Liver (tissue), 9 donors: ENCODE results near the gene LIPM. TPM values are rescaled to one million over a fixed set of nuclear protein-coding genes. Genes with fewer than 3 reads are reported as not detected.

ENCODE experiments used
- DNase-seq: peaks from one replicate; pipeline ENCODE4 v3.0.0-alpha.2; 2017; ENCODE audit warnings: low spot score
- H3K27ac ChIP-seq, 2 donors: one replicate each; pipeline ENCODE4 v1.7.0; 2013; ENCODE audit warnings: inconsistent platforms in 2 of 2, low read length in 2 of 2, control low read depth in 1 of 2, low read depth in 1 of 2, mild to moderate bottlenecking in 1 of 2
- H3K27me3 ChIP-seq, 4 donors: one replicate each; pipeline versions ENCODE4 v1.6.1 to v1.7.0; 2013; ENCODE audit warnings: low read length in 3 of 4, inconsistent platforms in 1 of 4, mild to moderate bottlenecking in 1 of 4, moderate library complexity in 1 of 4; ENCODE audit not compliant: control insufficient read depth in 4 of 4, insufficient read depth in 4 of 4
- H3K36me3 ChIP-seq, 4 donors: one replicate each; pipeline versions ENCODE4 v1.6.1 to v1.7.0; 2013; ENCODE audit warnings: low read length in 3 of 4, mild to moderate bottlenecking in 3 of 4, low read depth in 1 of 4, moderate library complexity in 1 of 4; ENCODE audit not compliant: control insufficient read depth in 4 of 4, insufficient read depth in 3 of 4
- H3K4me1 ChIP-seq, 4 donors: one replicate each; pipeline versions ENCODE4 v1.6.1 to v1.7.0; 2013; ENCODE audit warnings: low read length in 3 of 4, mild to moderate bottlenecking in 3 of 4, moderate library complexity in 1 of 4; ENCODE audit not compliant: control insufficient read depth in 4 of 4, insufficient read depth in 4 of 4
- H3K4me3 ChIP-seq, 3 donors: one replicate each; pipeline versions ENCODE4 v1.6.1 to v1.7.0; 2013; ENCODE audit warnings: low read length in 3 of 3, control low read depth in 1 of 3, low read depth in 1 of 3, mild to moderate bottlenecking in 1 of 3
- H3K9ac ChIP-seq, 2 donors: one replicate each; pipeline ENCODE4 v1.7.0; 2013; ENCODE audit warnings: low read length in 2 of 2, mild to moderate bottlenecking in 2 of 2, moderate library complexity in 2 of 2, control low read depth in 1 of 2, low read depth in 1 of 2
- H3K9me3 ChIP-seq, 4 donors: one replicate each; pipeline versions ENCODE4 v1.6.1 to v1.7.0; 2013; ENCODE audit warnings: low read length in 3 of 4; ENCODE audit not compliant: control insufficient read depth in 4 of 4
- EGR1 ChIP-seq, 2 donors: IDR thresholded peaks; 2 replicates each; pipeline ENCODE4 v1.6.1; 2016 to 2018; ENCODE audit warnings: antibody characterized with exemption in 2 of 2, low read depth in 2 of 2
- FOXA1 ChIP-seq: IDR thresholded peaks from 2 replicates; pipeline ENCODE4 v1.6.1; 2016; ENCODE audit warnings: antibody characterized with exemption
- FOXA2 ChIP-seq: IDR thresholded peaks from 2 replicates; pipeline ENCODE4 v1.6.1; 2016; ENCODE audit warnings: antibody characterized with exemption
- GABPA ChIP-seq, 2 donors: IDR thresholded peaks in 1 of 2; conservative IDR thresholded peaks in 1 of 2; 2 replicates each; pipeline ENCODE4 v1.6.1; 2016; ENCODE audit warnings: antibody characterized with exemption in 2 of 2, mild to moderate bottlenecking in 1 of 2, moderate library complexity in 1 of 2
- HNF4A ChIP-seq, 2 donors: conservative IDR thresholded peaks; 2 replicates each; pipeline ENCODE4 v1.6.1; 2016; ENCODE audit warnings: antibody characterized with exemption in 2 of 2, mild to moderate bottlenecking in 2 of 2
- HNF4G ChIP-seq: IDR thresholded peaks from 2 replicates; pipeline ENCODE4 v1.6.1; 2016; ENCODE audit warnings: antibody characterized with exemption
- JUND ChIP-seq, 2 donors: IDR thresholded peaks; 2 replicates each; pipeline ENCODE4 v1.6.1; 2016; ENCODE audit warnings: antibody characterized with exemption in 2 of 2
- NR2F2 ChIP-seq: IDR thresholded peaks from 2 replicates; pipeline ENCODE4 v1.6.1; 2016; ENCODE audit warnings: antibody characterized with exemption
- RAD21 ChIP-seq, 2 donors: IDR thresholded peaks; 2 replicates each; pipeline ENCODE4 v1.6.1; 2016; ENCODE audit warnings: antibody characterized with exemption in 2 of 2, mild to moderate bottlenecking in 2 of 2
- RXRA ChIP-seq, 2 donors: IDR thresholded peaks; 2 replicates each; pipeline ENCODE4 v1.6.1; 2017 to 2018; ENCODE audit warnings: antibody characterized with exemption in 2 of 2, mild to moderate bottlenecking in 1 of 2
- SP1 ChIP-seq: IDR thresholded peaks from 2 replicates; pipeline ENCODE4 v1.6.1; 2018; ENCODE audit warnings: antibody characterized with exemption, mild to moderate bottlenecking
- TAF1 ChIP-seq: conservative IDR thresholded peaks from 2 replicates; pipeline ENCODE4 v1.6.1; 2016; ENCODE audit warnings: antibody characterized with exemption, mild to moderate bottlenecking
- YY1 ChIP-seq: IDR thresholded peaks from 2 replicates; pipeline ENCODE4 v1.6.1; 2016; ENCODE audit warnings: antibody characterized with exemption, mild to moderate bottlenecking
- whole genome bisulfite sequencing: extraction: QIAGEN DNeasy Blood & Tissue Kit; methylation state at CpG from one replicate; pipeline ENCODE4 v1.1.7; 2013; 5-methylcytosine and 5-hydroxymethylcytosine counted together
- polyA plus RNA-seq, 2 donors: library from polyadenylated mRNA; stranded (reverse) in 1 of 2; unstranded in 1 of 2; fragments of 200-250 nt in 1 of 2; fragments of >200 nt in 1 of 2; fragmentation: Nextera tagmentation in 1 of 2; extraction: Ambion mirVana in 1 of 2; gene quantifications; one replicate each; pipeline versions ENCODE4 v1.2.1 to v1.2.3, GENCODE V29; 2013 to 2015
- total RNA-seq, 2 donors: library from RNA; depleted of rRNA; stranded (reverse); fragments of >200 nt; gene quantifications; one replicate each; pipeline ENCODE4 v1.2.3, GENCODE V29; 2014
- TF ChIP-seq, protein P1 (sequence below): fragments of 150-350 bp; IDR thresholded peaks from 2 replicates; pipeline ENCODE4 v1.5.1; 2017; ENCODE audit warnings: improper control_type of control experiment, low read depth, low read length; ENCODE audit not compliant: missing input control
- TF ChIP-seq, protein P2 (sequence below): IDR thresholded peaks from 2 replicates; pipeline ENCODE4 v1.6.1; 2016; ENCODE audit warnings: antibody characterized with exemption
- TF ChIP-seq, protein P3 (sequence below): IDR thresholded peaks from 2 replicates; pipeline ENCODE4 v1.6.1; 2016; ENCODE audit warnings: antibody characterized with exemption
- TF ChIP-seq, protein P4 (sequence below): IDR thresholded peaks from 2 replicates; pipeline ENCODE4 v1.6.1; 2016; ENCODE audit warnings: antibody characterized with exemption
- TF ChIP-seq, protein P5 (sequence below): IDR thresholded peaks from 2 replicates; pipeline ENCODE4 v1.6.1; 2016; ENCODE audit warnings: antibody characterized with exemption, mild to moderate bottlenecking
- donor health status: healthy.
- donor health status: healthy.
- donor health status: healthy.
- donor health status: healthy.
- donor health status: healthy.

Gene LIPM
- total and polyA plus RNA-seq, 4 donors: not detected

DNA sequence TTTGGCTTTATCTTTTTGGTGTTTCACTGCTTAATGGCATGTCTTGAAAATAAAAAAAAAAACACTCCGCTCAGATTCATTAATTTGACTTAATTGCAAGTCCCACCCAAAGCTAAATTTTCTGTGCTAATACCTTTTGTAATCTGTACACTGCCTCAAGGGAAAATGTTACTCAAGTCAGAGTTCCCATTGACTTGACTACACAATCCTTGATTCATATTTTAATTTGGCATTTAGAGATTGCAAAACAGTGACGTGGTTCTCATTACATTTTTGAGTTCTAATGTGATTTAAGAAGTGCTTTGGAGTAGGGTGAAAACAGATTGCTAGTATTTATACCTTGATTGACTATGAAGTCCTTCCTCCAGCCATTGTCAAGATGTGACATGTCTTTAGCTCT is 21.3 kb upstream of the LIPM start:
- Histone ChIP-seq H3K27ac (no peak overlapping the region), H3K36me3 (no peaks in the 10 kb centered on the region), H3K9ac (no peak overlapping the region), H3K4me1 (no peaks in the 10 kb centered on the region), H3K9me3 (no peaks in the 10 kb centered on the region), H3K27me3 (peaks cover 0 to 2% (median 0%) of the 10 kb centered on the region in 4 donors), H3K4me3 (no peak overlapping the region)
- 75% methylated on average over 2 of the region's 2 CpGs for WGBS
- no peak for DNase-seq
- TF ChIP-seq TAF1 (no peak), HNF4G (no peak), SP1 (no peak), NR2F2 (no peak), FOXA2 (no peak), JUND (IDR thresholded peaks at IDR 0.05) (no peak), YY1 (no peak), RAD21 (IDR thresholded peaks at IDR 0.05) (no peak), GABPA (IDR thresholded peaks at IDR 0.05 in 1 of 2, conservative IDR thresholded peaks at IDR 0.05 in 1 of 2) (no peak), RXRA (IDR thresholded peaks at IDR 0.05) (no peak), HNF4A (conservative IDR thresholded peaks at IDR 0.05) (no peak), FOXA1 (no peak), EGR1 (IDR thresholded peaks at IDR 0.05; ENCODE audit: low read depth in 2 of 2) (no peak)
- TF ChIP-seq, protein P1, sequence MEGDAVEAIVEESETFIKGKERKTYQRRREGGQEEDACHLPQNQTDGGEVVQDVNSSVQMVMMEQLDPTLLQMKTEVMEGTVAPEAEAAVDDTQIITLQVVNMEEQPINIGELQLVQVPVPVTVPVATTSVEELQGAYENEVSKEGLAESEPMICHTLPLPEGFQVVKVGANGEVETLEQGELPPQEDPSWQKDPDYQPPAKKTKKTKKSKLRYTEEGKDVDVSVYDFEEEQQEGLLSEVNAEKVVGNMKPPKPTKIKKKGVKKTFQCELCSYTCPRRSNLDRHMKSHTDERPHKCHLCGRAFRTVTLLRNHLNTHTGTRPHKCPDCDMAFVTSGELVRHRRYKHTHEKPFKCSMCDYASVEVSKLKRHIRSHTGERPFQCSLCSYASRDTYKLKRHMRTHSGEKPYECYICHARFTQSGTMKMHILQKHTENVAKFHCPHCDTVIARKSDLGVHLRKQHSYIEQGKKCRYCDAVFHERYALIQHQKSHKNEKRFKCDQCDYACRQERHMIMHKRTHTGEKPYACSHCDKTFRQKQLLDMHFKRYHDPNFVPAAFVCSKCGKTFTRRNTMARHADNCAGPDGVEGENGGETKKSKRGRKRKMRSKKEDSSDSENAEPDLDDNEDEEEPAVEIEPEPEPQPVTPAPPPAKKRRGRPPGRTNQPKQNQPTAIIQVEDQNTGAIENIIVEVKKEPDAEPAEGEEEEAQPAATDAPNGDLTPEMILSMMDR: no peak
- TF ChIP-seq, protein P2, sequence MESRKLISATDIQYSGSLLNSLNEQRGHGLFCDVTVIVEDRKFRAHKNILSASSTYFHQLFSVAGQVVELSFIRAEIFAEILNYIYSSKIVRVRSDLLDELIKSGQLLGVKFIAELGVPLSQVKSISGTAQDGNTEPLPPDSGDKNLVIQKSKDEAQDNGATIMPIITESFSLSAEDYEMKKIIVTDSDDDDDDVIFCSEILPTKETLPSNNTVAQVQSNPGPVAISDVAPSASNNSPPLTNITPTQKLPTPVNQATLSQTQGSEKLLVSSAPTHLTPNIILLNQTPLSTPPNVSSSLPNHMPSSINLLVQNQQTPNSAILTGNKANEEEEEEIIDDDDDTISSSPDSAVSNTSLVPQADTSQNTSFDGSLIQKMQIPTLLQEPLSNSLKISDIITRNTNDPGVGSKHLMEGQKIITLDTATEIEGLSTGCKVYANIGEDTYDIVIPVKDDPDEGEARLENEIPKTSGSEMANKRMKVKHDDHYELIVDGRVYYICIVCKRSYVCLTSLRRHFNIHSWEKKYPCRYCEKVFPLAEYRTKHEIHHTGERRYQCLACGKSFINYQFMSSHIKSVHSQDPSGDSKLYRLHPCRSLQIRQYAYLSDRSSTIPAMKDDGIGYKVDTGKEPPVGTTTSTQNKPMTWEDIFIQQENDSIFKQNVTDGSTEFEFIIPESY: no peak
- TF ChIP-seq, protein P3, sequence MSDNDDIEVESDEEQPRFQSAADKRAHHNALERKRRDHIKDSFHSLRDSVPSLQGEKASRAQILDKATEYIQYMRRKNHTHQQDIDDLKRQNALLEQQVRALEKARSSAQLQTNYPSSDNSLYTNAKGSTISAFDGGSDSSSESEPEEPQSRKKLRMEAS: no peak
- TF ChIP-seq, protein P4, sequence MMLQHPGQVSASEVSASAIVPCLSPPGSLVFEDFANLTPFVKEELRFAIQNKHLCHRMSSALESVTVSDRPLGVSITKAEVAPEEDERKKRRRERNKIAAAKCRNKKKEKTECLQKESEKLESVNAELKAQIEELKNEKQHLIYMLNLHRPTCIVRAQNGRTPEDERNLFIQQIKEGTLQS: no peak
- TF ChIP-seq, protein P5, sequence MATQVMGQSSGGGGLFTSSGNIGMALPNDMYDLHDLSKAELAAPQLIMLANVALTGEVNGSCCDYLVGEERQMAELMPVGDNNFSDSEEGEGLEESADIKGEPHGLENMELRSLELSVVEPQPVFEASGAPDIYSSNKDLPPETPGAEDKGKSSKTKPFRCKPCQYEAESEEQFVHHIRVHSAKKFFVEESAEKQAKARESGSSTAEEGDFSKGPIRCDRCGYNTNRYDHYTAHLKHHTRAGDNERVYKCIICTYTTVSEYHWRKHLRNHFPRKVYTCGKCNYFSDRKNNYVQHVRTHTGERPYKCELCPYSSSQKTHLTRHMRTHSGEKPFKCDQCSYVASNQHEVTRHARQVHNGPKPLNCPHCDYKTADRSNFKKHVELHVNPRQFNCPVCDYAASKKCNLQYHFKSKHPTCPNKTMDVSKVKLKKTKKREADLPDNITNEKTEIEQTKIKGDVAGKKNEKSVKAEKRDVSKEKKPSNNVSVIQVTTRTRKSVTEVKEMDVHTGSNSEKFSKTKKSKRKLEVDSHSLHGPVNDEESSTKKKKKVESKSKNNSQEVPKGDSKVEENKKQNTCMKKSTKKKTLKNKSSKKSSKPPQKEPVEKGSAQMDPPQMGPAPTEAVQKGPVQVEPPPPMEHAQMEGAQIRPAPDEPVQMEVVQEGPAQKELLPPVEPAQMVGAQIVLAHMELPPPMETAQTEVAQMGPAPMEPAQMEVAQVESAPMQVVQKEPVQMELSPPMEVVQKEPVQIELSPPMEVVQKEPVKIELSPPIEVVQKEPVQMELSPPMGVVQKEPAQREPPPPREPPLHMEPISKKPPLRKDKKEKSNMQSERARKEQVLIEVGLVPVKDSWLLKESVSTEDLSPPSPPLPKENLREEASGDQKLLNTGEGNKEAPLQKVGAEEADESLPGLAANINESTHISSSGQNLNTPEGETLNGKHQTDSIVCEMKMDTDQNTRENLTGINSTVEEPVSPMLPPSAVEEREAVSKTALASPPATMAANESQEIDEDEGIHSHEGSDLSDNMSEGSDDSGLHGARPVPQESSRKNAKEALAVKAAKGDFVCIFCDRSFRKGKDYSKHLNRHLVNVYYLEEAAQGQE: no peak
